Measurements from ENCODE around the gene FICD. TPM values are rescaled to one million over a fixed set of nuclear protein-coding genes. Genes with fewer than 3 reads are reported as not detected.

The FICD gene
- total RNA-seq, 2 experiments from 2014 or later: 8.4 to 9.0 TPM

GRCh38 chr12:108526482-108527165, 11.5 kb downstream of the FICD start:
- H2AFZ ChIP-seq (ENCODE audit: low read length): no peak overlapping the region
- no peaks in the 10 kb centered on the region for H3K79me2 ChIP-seq (ENCODE audit: insufficient read depth, low read depth, low read length)
- no peaks in the 10 kb centered on the region for H3K4me1 ChIP-seq (ENCODE audit: insufficient read depth, low read length, poor library complexity, severe bottlenecking)
- no peak overlapping the region for H3K27ac ChIP-seq (ENCODE audit: low read depth, low read length, poor library complexity, severe bottlenecking)
- POLR2A ChIA-PET: interaction anchor here (1.5 kb wide), 1 partner anchor 11 kb away, joined by 3 read pairs; no protein-coding TSS in a partner anchor
- no peaks in the 10 kb centered on the region for H4K20me1 ChIP-seq (ENCODE audit: insufficient read depth, low read length)
- H3K4me3 ChIP-seq (ENCODE audit: low read depth, low read length, poor library complexity, severe bottlenecking): no peak overlapping the region
- TF ChIP-seq EZH2phosphoT487 (IDR thresholded peaks at IDR 0.05; ENCODE audit: borderline replicate concordance, low read depth, low read length) (no peak), CTCF (conservative IDR thresholded peaks at IDR 0.05; ENCODE audit: low read length) (no peak)
- DNase-seq (ENCODE audit: low spot score): no peak
- no peaks in the 10 kb centered on the region for H3K9me2 ChIP-seq (ENCODE audit: insufficient read depth, low read length)
- peaks cover 100% of the 10 kb centered on the region for H3K36me3 ChIP-seq (ENCODE audit: insufficient read depth, low read length)
- CTCF ChIA-PET (ENCODE audit: unreplicated experiment): no interaction called here
- H3K9me3 ChIP-seq (ENCODE audit: low read length): no peaks in the 10 kb centered on the region
- BruUV-seq (replicated peaks): no TSS peak
- intact Hi-C loops (cut with micrococcal nuclease; ENCODE audit: unreplicated experiment): no loop called here
- H3K4me2 ChIP-seq (ENCODE audit: low read length): no peak overlapping the region

GRCh38 chr12:108527166-108527496, 12.1 kb downstream of the FICD start:
- H3K9me3 ChIP-seq (ENCODE audit: low read length): no peaks in the 10 kb centered on the region
- H3K36me3 ChIP-seq (ENCODE audit: insufficient read depth, low read length): peaks cover 100% of the 10 kb centered on the region
- POLR2A ChIA-PET: interaction anchor here (1.4 to 1.5 kb wide), 2 partner anchors 11 to 13 kb away, joined by 3 read pairs; no protein-coding TSS in a partner anchor
- H3K4me2 ChIP-seq (ENCODE audit: low read length): no peak overlapping the region
- TF ChIP-seq EZH2phosphoT487 (IDR thresholded peaks at IDR 0.05; ENCODE audit: borderline replicate concordance, low read depth, low read length): no peak
- no peaks in the 10 kb centered on the region for H3K79me2 ChIP-seq (ENCODE audit: insufficient read depth, low read depth, low read length)
- CTCF ChIA-PET (ENCODE audit: unreplicated experiment): no interaction called here
- intact Hi-C loops (cut with micrococcal nuclease; ENCODE audit: unreplicated experiment): no loop called here
- H3K4me3 ChIP-seq (ENCODE audit: low read depth, low read length, poor library complexity, severe bottlenecking): no peak overlapping the region
- H2AFZ ChIP-seq (ENCODE audit: low read length): no peak overlapping the region
- no peak for DNase-seq (ENCODE audit: low spot score)
- no peaks in the 10 kb centered on the region for H4K20me1 ChIP-seq (ENCODE audit: insufficient read depth, low read length)
- no peaks in the 10 kb centered on the region for H3K9me2 ChIP-seq (ENCODE audit: insufficient read depth, low read length)
- no TSS peak for BruUV-seq (replicated peaks)
- no peaks in the 10 kb centered on the region for H3K4me1 ChIP-seq (ENCODE audit: insufficient read depth, low read length, poor library complexity, severe bottlenecking)
- no peak overlapping the region for H3K27ac ChIP-seq (ENCODE audit: low read depth, low read length, poor library complexity, severe bottlenecking)

GRCh38 chr12:108530161-108530560, 15.1 kb downstream of the FICD start:
- peaks cover 98% of the 10 kb centered on the region for H3K36me3 ChIP-seq (ENCODE audit: insufficient read depth, low read length)
- intact Hi-C loops (cut with micrococcal nuclease; ENCODE audit: unreplicated experiment): no loop called here
- TF ChIP-seq CTCF (conservative IDR thresholded peaks at IDR 0.05; ENCODE audit: low read length) (no peak), EZH2phosphoT487 (IDR thresholded peaks at IDR 0.05; ENCODE audit: borderline replicate concordance, low read depth, low read length) (no peak)

More at GRCh38 chr12:108530161-108530560, 15.1 kb downstream of the FICD start:
- Histone ChIP-seq H3K9me2 (ENCODE audit: insufficient read depth, low read length) (no peaks in the 10 kb centered on the region), H3K4me2 (ENCODE audit: low read length) (no peak overlapping the region), H3K9me3 (ENCODE audit: low read length) (no peaks in the 10 kb centered on the region), H3K4me1 (ENCODE audit: insufficient read depth, low read length, poor library complexity, severe bottlenecking) (no peaks in the 10 kb centered on the region), H2AFZ (ENCODE audit: low read length) (no peak overlapping the region), H3K79me2 (ENCODE audit: insufficient read depth, low read depth, low read length) (no peaks in the 10 kb centered on the region), H4K20me1 (ENCODE audit: insufficient read depth, low read length) (no peaks in the 10 kb centered on the region), H3K27ac (ENCODE audit: low read depth, low read length, poor library complexity, severe bottlenecking) (no peak overlapping the region), H3K4me3 (ENCODE audit: low read depth, low read length, poor library complexity, severe bottlenecking) (no peak overlapping the region)
- BruUV-seq (replicated peaks): no TSS peak
- POLR2A ChIA-PET: interaction anchor here (0.7 to 0.9 kb wide), 2 partner anchors 11 to 1268 kb away, joined by 3 to 5 read pairs; no protein-coding TSS in a partner anchor
- CTCF ChIA-PET (ENCODE audit: unreplicated experiment): no interaction called here
- no peak for DNase-seq (ENCODE audit: low spot score)
